Activated CD4-positive, alpha-beta T cell treated with anti-CD3 and anti-CD28 coated beads, Interleukin-10, Interleukin-2, amounts not matched to agents 100 ng/mL and 50 ng/mL, durations not matched to agents 16 hours and 8 hours (primary cell): Measurements from ENCODE around the gene DNAJC25.
"Not testable (repeated sequence)": the region's sequence is repeated elsewhere in the genome, so short reads cannot be mapped to it uniquely, and the experiment has no call there.

Experiments used
- DNase-seq: peaks from one replicate; pipeline ENCODE4 v3.0.0-alpha.2; 2020

The DNAJC25 gene

GRCh38 chr9:111628411-111628810 lies 2.7 kb upstream of the DNAJC25 start:
- no peak for DNase-seq

DNA sequence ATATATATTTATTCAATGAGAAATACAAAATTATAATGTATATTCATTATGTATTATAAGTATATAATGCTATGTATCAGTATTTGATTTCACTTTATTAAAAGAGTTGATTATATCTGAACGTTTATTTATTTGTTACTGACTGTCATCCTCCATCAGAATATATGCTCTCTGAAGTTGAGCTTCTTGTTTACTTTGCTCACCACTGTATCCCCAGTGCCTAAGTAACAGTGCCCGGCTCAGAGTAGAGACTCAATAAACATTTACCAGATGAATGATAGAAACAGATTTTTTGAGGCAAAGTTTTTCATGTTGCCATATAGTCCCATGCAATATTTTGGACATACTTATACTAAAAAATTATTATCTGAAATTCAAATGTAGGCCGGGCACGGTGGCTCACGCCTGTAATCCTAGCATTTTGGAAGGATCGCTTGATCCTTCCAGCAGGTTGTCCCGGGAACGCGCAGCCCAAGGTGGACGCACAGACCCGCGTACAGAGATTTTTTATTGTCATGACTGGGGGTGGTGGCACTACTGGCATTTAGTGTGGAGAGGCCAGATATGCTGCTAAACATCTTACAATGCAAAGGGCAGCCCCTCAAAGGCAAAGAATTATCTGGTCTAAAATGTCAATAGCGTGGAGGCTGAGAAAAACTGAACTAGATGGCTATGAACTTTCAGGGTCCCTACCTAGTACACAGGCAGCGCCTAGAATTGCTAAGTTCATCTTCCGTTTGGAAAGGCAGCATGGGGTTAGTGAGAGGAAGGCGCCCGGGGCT lies 761 bp upstream of the DNAJC25 start:
- DNase-seq, result no peak

DNA sequence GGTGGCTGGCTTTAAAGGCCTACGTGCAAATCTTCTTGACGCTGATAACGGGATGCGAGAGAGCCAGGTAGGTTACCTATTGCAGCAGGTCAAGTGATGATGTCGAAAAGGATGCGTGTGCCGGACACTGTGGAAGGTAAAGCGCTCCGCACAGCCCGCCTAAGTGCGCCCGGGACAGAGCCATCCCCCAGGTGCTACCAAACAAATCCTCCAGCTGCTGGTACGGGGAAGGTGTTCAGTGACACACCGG lies 245 bp upstream of the DNAJC25 start:
- no peak for DNase-seq

- DNase-seq, result no peak
These were observed 926 bp downstream of the DNAJC25 start for GRCh38 chr9:111632060-111632459.

GRCh38 chr9:111632695-111633388 lies 1.7 kb downstream of the DNAJC25 start:
- DNase-seq, result no peak

DNA sequence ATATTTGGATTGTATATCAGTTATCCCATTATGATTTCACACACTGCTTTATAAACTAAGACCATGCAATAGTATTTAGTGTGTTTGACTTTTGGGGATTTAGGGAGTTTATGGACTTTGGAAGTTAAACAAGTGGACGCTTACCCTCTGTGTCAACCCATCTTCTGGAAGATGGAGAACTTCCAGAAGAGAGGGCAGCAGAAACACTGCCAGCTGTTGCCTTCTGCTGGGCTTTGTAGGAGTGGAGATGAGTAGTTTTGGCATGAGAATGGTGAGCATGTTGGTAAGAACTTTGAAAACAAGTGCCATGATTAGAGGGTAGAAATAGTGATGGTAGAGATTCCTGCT lies 2.2 kb downstream of the DNAJC25 start:
- no peak for DNase-seq

DNA sequence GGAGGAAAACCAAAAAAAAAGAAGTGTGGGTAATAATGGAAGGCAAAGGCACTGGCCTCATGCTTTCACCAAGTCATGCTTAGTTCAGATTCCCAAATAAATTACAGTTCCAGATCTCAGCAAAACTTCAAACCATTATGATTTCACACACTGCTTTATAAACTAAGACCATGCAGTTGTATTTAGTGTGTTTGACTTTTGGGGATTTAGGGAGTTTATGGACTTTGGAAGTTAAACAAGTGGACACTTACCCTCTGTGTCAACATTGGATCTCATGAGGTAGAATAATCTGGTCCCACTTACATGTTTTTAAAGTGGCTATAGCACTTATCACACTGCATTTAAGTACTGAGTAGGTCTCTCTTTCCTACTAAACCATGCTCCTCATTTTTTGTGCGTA lies 3.7 kb downstream of the DNAJC25 start:
- DNase-seq, result no peak

- no peak for DNase-seq
These were observed 6.4 kb downstream of the DNAJC25 start for GRCh38 chr9:111637421-111637950.

DNA sequence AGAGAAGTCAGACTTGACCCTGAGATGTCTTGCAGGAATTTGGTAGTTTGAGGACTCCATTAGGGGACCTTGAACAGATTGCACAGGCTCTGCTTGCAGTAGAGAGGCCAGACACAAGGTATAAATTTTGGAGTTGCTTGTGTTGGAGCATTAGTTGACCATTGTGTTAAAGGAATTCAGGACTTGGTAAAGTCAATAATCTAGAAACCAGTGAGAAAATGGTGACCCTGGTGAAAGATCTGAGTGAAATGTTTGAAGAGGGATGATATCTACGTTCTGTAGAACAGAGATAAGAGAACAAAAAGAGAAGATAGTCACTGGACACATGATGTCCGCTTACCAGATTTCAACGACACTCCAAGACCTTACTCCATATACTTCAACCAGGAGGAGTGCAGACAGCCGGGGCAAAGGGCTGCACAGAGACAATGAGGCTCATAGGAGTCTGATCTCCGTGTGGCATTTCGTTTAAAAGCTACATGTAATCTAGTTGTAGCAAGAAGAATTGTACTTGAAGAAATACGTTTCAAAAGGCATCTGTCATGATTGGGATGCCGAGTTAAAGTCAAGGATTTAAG lies 13.2 kb downstream of the DNAJC25 start:
- DNase-seq, result no peak

- no peak for DNase-seq
These were observed 14.7 kb downstream of the DNAJC25 start for GRCh38 chr9:111645806-111646205.

GRCh38 chr9:111646417-111646816 lies 15.3 kb downstream of the DNAJC25 start:
- no peak for DNase-seq

GRCh38 chr9:111648066-111648465 lies 16.9 kb downstream of the DNAJC25 start:
- no peak for DNase-seq

GRCh38 chr9:111649016-111649415 lies 17.9 kb downstream of the DNAJC25 start:
- no peak for DNase-seq

DNA sequence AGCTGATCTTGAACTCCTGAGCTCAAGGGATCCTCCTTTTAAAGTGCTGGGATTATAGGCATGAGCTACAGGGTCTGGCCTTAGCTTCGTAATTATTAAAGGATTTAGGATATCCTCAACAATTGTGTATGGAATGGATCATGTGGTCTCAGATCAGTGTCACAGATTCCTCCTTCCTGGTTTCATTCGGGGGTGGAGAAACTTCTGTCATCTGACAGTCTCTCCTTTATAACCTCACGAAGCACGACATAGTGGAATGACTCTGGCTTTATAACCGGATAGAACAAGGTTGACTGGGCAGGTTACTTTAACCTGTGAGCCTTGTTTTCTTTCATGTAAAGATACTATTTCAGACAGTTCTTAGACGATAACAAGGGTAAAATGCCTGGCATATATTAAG lies 25.9 kb downstream of the DNAJC25 start:
- DNase-seq, result no peak

DNA sequence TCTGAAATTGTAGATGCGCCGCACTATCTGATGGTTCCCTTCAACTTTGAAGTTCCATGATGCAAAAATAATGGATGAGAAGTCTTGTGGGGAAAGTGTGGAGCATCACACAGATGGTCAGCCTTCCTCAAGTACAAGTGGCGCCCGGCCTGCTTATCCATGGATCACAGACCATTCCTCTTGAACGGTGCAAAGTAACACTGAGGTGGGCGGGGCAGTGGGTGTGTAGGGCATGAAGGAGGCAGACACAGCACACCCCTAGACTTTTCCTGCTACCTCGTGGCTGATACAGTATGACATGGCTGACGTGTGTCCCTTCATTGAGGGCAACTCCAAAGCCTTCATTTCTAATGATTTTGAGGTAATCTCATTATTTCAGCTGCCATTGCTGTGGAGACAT lies 27.8 kb downstream of the DNAJC25 start:
- DNase-seq, result no peak

- DNase-seq, result no peak
These were observed 28.6 kb downstream of the DNAJC25 start for GRCh38 chr9:111659691-111660090.

DNA sequence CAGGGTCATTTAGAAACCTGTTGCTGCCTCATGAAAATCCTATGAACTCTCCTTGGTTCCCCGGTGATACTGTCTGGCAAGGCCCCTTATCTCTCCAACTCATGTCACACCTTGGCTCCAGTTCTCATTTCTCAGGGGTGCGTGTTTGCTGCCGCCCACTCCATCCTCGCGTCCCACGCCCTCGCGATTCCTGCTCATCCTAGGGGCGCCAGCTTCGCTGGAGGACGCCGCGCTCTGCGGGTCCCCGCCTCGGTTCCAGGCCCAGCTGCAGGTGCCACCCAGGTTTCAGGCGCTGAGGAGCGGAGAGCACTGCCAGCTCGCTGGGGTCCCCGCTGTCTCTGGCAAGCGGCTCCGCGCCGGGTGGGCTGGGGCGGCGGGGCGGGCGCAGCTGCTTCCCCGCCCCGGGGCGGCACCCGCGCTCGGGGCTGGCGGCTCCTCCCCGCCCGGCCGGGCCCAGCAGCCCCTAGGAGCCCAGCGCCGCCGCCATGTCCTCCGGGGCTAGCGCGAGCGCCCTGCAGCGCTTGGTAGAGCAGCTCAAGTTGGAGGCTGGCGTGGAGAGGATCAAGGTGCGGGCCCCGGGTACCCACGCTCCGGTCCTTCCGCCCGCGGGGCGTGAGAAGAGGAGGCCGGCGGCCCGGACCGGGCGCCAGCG lies 30.1 kb downstream of the DNAJC25 start, which contains the start of gene GNG10:
Gene GNG10 (plus strand): TSS at position 456 of the 652 bp plus-strand sequence. CDS start 30 bp downstream, at position 486.
- DNase-seq, result peak; percentile 72

DNA sequence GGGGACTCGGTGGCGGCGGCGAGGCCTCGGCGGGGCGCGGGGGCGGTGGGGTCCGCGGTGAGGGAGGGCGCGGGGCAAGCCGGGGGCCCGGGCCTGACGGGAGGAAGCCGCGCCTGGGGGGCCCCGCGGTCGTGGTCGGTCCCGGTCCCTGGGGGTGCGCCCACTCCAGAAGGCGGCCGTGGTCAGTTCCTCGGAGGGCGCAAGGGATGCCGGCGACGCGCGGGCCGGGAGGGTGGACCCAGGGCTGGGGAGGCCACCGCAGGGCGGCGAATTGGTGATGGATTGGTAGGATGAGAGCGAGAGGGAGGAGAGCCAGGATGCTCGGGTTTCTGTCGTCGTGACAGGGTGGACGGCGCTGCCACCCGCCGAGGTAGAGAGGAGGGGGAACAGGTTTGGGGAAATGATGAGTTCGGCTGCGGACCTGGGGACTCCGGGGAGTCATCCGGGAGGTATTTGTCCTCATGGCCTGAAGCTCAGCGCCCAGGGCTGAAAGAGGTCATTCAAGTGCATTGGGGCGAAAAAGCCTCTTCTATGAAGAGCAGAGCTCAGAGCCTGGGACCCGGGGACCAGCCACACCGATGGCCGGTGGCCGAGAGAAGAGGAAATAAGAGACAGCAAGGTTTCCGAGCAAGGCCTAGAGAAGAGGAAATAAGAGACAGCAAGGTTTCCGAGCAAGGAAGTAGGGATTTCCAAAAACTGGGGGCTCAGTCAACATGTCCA lies 30.8 kb downstream of the DNAJC25 start:
- peak; percentile 41 for DNase-seq

- peak; percentile 22 for DNase-seq
These were observed 31.6 kb downstream of the DNAJC25 start for GRCh38 chr9:111662576-111663300.

DNA sequence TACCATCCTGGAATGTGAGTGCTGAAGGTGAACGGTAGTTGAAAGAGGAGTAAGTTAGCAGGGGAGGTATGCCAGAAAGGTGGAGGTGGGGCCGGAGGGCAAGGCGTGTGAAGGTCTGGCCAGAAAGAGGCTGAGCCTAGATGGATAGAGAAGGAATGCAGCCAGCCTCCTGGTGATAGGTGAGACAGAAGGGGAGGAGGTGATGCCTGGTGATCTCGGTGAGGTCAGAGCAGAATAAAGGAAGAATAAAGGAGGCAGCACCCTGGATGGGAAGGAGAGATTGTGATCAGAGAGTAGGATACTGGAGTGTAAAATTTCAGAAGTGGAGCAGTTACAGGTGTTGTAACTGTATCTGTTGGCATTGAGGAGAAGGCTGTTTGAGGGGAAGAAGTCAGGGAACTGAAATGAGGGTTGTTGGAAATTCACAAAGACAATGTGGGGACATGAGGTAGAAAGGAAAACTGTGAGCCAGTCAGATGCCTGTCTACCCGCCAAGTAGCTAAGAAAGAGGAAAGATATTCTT lies 32.2 kb downstream of the DNAJC25 start:
- DNase-seq, result no peak

GRCh38 chr9:111668026-111668573 lies 37.0 kb downstream of the DNAJC25 start:
- no peak for DNase-seq

GRCh38 chr9:111668601-111669000 lies 37.5 kb downstream of the DNAJC25 start:
- not testable (repeated sequence) for DNase-seq
